Naive thymus-derived CD4-positive, alpha-beta T cell (primary cell): ENCODE measurements around the gene HOXA2. TPM values are rescaled to one million over a fixed set of nuclear protein-coding genes. Genes with fewer than 3 reads are reported as not detected.

ENCODE experiments used
- ATAC-seq: fragments of 150-1000 bp; cut with Tn5 transposase; 2 replicates; pipeline ENCODE4 v1.10.0; 2021; ENCODE audit warnings: mild to moderate bottlenecking, moderate library complexity
- CTCF ChIA-PET: fragments of 350-600 bp; sonication (Branson Sonifier 250); formaldehyde crosslinking; loops from one replicate; lab custom pipeline; 2021; ENCODE audit warnings: antibody characterized with exemption; lab: Charles Lee
- POLR2A ChIA-PET: fragments of 350-600 bp; sonication (Branson Sonifier 250); formaldehyde crosslinking; loops from one replicate; lab custom pipeline; 2021; ENCODE audit warnings: antibody characterized with exemption, inconsistent platforms; lab: Charles Lee
- DNase-seq, 9 donors: peaks; one replicate each; pipeline versions ENCODE4 v3.0.0 to v3.0.0-alpha.2; 2020 to 2022; ENCODE audit warnings: mixed read lengths in 1 of 9
- H3K27ac ChIP-seq: one replicate; pipeline ENCODE4 v1.7.0; 2013; ENCODE audit warnings: mild to moderate bottlenecking, low read depth, low read length, moderate library complexity
- H3K27me3 ChIP-seq, 2 donors: one replicate each; pipeline ENCODE4 v1.7.0; 2013; ENCODE audit warnings: low read length in 2 of 2, mild to moderate bottlenecking in 2 of 2, moderate library complexity in 2 of 2; ENCODE audit not compliant: control insufficient read depth in 2 of 2, insufficient read depth in 2 of 2
- H3K36me3 ChIP-seq, 3 experiments: 1 replicate in 2 of 3; 2 replicates in 1 of 3; pipeline ENCODE4 v1.7.0; 2013; ENCODE audit warnings: low read length in 3 of 3, mild to moderate bottlenecking in 3 of 3, moderate library complexity in 1 of 3; ENCODE audit not compliant: insufficient read depth in 3 of 3, control insufficient read depth in 2 of 3
- H3K4me1 ChIP-seq, 2 donors: one replicate each; pipeline ENCODE4 v1.7.0; 2013; ENCODE audit warnings: low read length in 2 of 2, mild to moderate bottlenecking in 2 of 2, moderate library complexity in 1 of 2; ENCODE audit not compliant: control insufficient read depth in 2 of 2, insufficient read depth in 2 of 2
- H3K4me3 ChIP-seq: 2 replicates; pipeline ENCODE4 v1.7.0; 2013; ENCODE audit warnings: mild to moderate bottlenecking, low read length
- H3K9me3 ChIP-seq, 3 experiments: 1 replicate in 2 of 3; 2 replicates in 1 of 3; pipeline ENCODE4 v1.7.0; 2013; ENCODE audit warnings: low read length in 3 of 3; ENCODE audit not compliant: control insufficient read depth in 2 of 3
- H3K27ac Mint-ChIP-seq, 9 donors: one replicate each; pipeline ENCODE4 v1.8.0; 2020 to 2022; ENCODE audit warnings: mixed read lengths in 9 of 9, mild to moderate bottlenecking in 8 of 9, moderate library complexity in 5 of 9, inconsistent platforms in 2 of 9
- H3K27me3 Mint-ChIP-seq, 5 donors: one replicate each; pipeline ENCODE4 v1.8.0; 2021 to 2022; ENCODE audit warnings: mixed read lengths in 5 of 5, mild to moderate bottlenecking in 1 of 5
- H3K36me3 Mint-ChIP-seq, 5 donors: one replicate each; pipeline ENCODE4 v1.8.0; 2020 to 2022; ENCODE audit warnings: mixed read lengths in 5 of 5, mild to moderate bottlenecking in 3 of 5, inconsistent platforms in 1 of 5
- H3K4me1 Mint-ChIP-seq, 7 donors: one replicate each; pipeline ENCODE4 v1.8.0; 2020 to 2022; ENCODE audit warnings: mixed read lengths in 7 of 7, mild to moderate bottlenecking in 3 of 7, inconsistent platforms in 1 of 7
- H3K4me3 Mint-ChIP-seq, 10 donors: one replicate each; pipeline ENCODE4 v1.8.0; 2020 to 2022; ENCODE audit warnings: mild to moderate bottlenecking in 10 of 10, mixed read lengths in 10 of 10, moderate library complexity in 6 of 10, inconsistent platforms in 2 of 10
- H3K9me3 Mint-ChIP-seq, 11 donors: one replicate each; pipeline ENCODE4 v1.8.0; 2020 to 2022; ENCODE audit warnings: mixed read lengths in 11 of 11, mild to moderate bottlenecking in 4 of 11, inconsistent platforms in 1 of 11, moderate library complexity in 1 of 11
- intact Hi-C, 2 donors: fragments of 100-400 bp; cut with micrococcal nuclease; formaldehyde crosslinking; loops; one replicate each; pipeline ENCODE4 v1.15.1; 2023
- polyA plus RNA-seq, 2 donors: library from polyadenylated mRNA; unstranded; fragments of 300-500 nt; fragmentation: Illumina TruSeq; gene quantifications; one replicate each; pipeline ENCODE4 v1.2.3, GENCODE V29; 2021
- total RNA-seq, 6 experiments: library from RNA in 5 of 6; stranded (reverse) in 5 of 6; gene quantifications; 1 replicate in 5 of 6; 2 replicates in 1 of 6; pipeline ENCODE4 v1.2.3 and lab custom pipeline; 2021 to 2026

HOXA2 gene
- total and polyA plus RNA-seq, 7 experiments from 2014 or later = not detected

- Histone ChIP-seq H3K4me1 (peaks cover 9 to 24% of the 10 kb centered on the region in 2 donors), H3K27me3 (peaks cover 3 to 9% of the 10 kb centered on the region in 2 donors), H3K9me3 (no peaks in the 10 kb centered on the region), H3K4me3 (peak overlapping the region; percentile 76), H3K27ac (no peak overlapping the region), H3K36me3 (peaks cover 0 to 5% (median 0%) of the 10 kb centered on the region in 3 experiments)
- H3K4me3 Mint-ChIP-seq = peak overlapping the region; percentile 79 to 94 (median 88)
- H3K27me3 Mint-ChIP-seq = peaks cover 84 to 94% (median 87%) of the 10 kb centered on the region in 5 donors
- ChIA-PET POLR2A (no interaction called here), CTCF (no interaction called here)
- ATAC-seq (peak; percentile 20), DNase-seq (no peak)
- H3K36me3 Mint-ChIP-seq = peaks cover 4 to 30% (median 20%) of the 10 kb centered on the region in 5 donors
- intact Hi-C loops = loop anchor here (2.0 to 5.0 kb wide), 8 partner anchors 34 to 1234 kb away; partner anchors contain the start of genes HOXA4 (in 2 of the 2), SKAP2 (in 2 of the 2) and HOXA7 (in 1 of the 2)
- H3K4me1 Mint-ChIP-seq = peaks cover 12 to 40% (median 30%) of the 10 kb centered on the region in 7 donors
- peaks cover 0 to 10% (median 0%) of the 10 kb centered on the region in 11 donors for H3K9me3 Mint-ChIP-seq
- peak overlapping the region in 3 of 9 donors; percentile 2 to 33 (median 25) for H3K27ac Mint-ChIP-seq
These were observed 5.5 kb downstream of the HOXA2 start for GRCh38 chr7:27096768-27097514.

GRCh38 chr7:27095897-27096767, 6.4 kb downstream of the HOXA2 start, which contains the start of gene HOXA1:
Gene HOXA1, minus strand, starts transcription at chr7:27096000. Its CDS starts 88 bp downstream, at chr7:27095912.
- DNase-seq (peak; percentile 44 to 72 (median 63)), ATAC-seq (peak; percentile 90)
- peak within 1 kb of the TSS in 4 of 9 donors; percentile 33 to 77 (median 66) for H3K27ac Mint-ChIP-seq
- H3K9me3 Mint-ChIP-seq = peaks cover 0 to 6% (median 0%) of the 10 kb centered on the region in 11 donors
- H3K36me3 Mint-ChIP-seq = peaks cover 4 to 24% (median 17%) of the 10 kb centered on the region in 5 donors
- peak within 1 kb of the TSS; percentile 57 for H3K27ac ChIP-seq
- peaks cover 3 to 9% of the 10 kb centered on the region in 2 donors for H3K27me3 ChIP-seq
- peaks cover 9 to 21% of the 10 kb centered on the region in 2 donors for H3K4me1 ChIP-seq
- H3K27me3 Mint-ChIP-seq = peaks cover 85 to 94% (median 87%) of the 10 kb centered on the region in 5 donors
- POLR2A ChIA-PET = no interaction called here
- peaks cover 0 to 5% (median 0%) of the 10 kb centered on the region in 3 experiments for H3K36me3 ChIP-seq
- H3K4me3 ChIP-seq = peak within 1 kb of the TSS; percentile 76
- intact Hi-C loops = loop anchor here (2.0 to 5.0 kb wide), 8 partner anchors 35 to 1233 kb away; partner anchors contain the start of genes HOXA4 (in 2 of the 2), SKAP2 (in 2 of the 2) and HOXA7 (in 1 of the 2)
- CTCF ChIA-PET = no interaction called here
- peaks cover 9 to 36% (median 30%) of the 10 kb centered on the region in 7 donors for H3K4me1 Mint-ChIP-seq
- peak within 1 kb of the TSS; percentile 79 to 94 (median 88) for H3K4me3 Mint-ChIP-seq
- H3K9me3 ChIP-seq = no peaks in the 10 kb centered on the region

DNA sequence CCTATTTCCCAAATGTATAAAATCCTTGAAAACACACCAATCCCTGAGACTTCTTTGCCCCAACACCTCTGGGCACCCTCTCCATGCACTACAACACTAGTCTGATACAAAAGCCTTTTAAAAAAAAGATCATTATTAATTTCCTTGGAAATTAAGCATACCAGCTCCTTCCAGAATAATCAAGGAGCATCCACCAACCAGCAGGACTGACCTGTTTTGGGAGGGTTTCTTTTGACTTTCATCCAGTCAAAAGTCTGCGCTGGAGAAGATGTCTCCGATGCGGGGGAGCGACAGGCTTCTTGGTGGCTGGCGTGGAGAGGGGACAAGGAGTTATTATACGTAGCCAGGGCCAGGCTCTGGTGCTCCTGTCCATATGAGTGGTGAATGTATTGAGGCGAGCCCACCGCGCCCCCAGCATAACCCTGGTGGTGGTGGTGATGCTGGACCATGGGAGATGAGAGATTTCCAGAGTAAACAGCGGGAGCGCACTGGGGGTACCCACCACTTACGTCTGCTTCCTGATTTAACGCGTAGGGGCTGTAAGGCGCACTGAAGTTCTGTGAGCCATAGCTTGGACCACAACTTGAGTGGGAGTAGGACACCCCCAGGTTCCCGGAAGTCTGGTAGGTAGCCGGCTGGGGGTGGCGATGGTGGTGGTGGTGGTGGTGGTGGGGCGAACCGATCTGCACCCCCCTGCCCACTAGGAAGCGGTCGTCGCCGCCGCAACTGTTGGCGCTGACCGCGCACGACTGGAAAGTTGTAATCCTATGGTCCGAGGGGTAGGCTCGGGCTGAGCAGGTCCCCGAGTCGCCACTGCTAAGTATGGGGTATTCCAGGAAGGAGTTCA, 7.2 kb downstream of the HOXA2 start:
- Histone ChIP-seq H3K4me1 (peaks cover 9 to 21% of the 10 kb centered on the region in 2 donors), H3K36me3 (peaks cover 0 to 5% (median 0%) of the 10 kb centered on the region in 3 experiments), H3K27me3 (peaks cover 9 to 14% of the 10 kb centered on the region in 2 donors), H3K4me3 (peak overlapping the region; percentile 76), H3K27ac (no peak overlapping the region), H3K9me3 (no peaks in the 10 kb centered on the region)
- ChIA-PET CTCF (no interaction called here), POLR2A (no interaction called here)
- DNase-seq (no peak), ATAC-seq (peak; percentile 4)
- intact Hi-C loops = loop anchor here (5.0 kb wide), 5 partner anchors 37 to 718 kb away; partner anchors contain the start of genes HOXA4 (in 1 of the 2), HOXA7 (in 1 of the 2) and SKAP2 (in 1 of the 2)
- H3K27ac Mint-ChIP-seq = peak overlapping the region in 4 of 9 donors; percentile 20 to 75 (median 66)
- H3K4me1 Mint-ChIP-seq = peaks cover 9 to 36% (median 30%) of the 10 kb centered on the region in 7 donors
- peak overlapping the region; percentile 79 to 94 (median 88) for H3K4me3 Mint-ChIP-seq
- H3K9me3 Mint-ChIP-seq = peaks cover 0 to 8% (median 0%) of the 10 kb centered on the region in 11 donors
- peaks cover 3 to 17% (median 10%) of the 10 kb centered on the region in 5 donors for H3K36me3 Mint-ChIP-seq
- peaks cover 83 to 94% (median 86%) of the 10 kb centered on the region in 5 donors for H3K27me3 Mint-ChIP-seq

DNA sequence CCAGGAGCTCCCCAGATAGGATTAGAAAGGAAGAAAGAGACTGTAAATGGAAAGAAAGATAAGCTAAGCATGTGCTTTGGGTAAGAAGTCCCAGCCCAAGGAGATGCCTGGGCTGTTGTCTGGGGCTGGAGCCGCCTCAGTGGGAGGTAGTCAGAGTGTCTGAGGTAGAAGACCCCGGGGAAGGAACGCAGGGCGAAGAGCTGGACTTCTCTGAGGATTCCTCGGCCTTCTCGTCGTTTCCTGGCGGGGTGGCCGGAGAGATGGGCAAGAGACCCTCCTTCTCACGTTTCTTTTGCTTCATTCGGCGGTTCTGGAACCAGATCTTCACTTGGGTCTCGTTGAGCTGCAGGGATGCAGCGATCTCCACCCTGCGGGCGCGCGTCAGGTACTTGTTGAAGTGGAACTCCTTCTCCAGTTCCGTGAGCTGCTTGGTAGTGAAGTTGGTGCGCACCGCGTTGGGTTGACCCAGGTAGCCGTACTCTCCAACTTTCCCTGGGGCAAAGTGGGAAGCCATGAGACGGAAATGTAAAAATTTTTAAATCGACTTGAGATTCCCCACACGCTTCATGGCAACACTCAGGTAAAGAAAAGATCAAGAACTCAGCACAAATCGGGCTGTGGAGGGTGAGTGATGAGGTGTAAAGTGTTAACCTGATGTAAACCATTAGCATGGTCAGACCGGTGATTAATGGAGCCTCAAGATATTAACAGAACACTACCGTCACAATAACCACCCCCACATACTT, 8.0 kb downstream of the HOXA2 start:
- ChIA-PET CTCF (interaction anchor here (0.6 kb wide), 1 partner anchor 9 kb away, joined by 9 read pairs; no protein-coding TSS in a partner anchor), POLR2A (no interaction called here)
- H3K27ac ChIP-seq = no peak overlapping the region
- H3K4me3 ChIP-seq = no peak overlapping the region
- peaks cover 0 to 5% (median 0%) of the 10 kb centered on the region in 3 experiments for H3K36me3 ChIP-seq
- H3K27me3 Mint-ChIP-seq = peaks cover 83 to 94% (median 86%) of the 10 kb centered on the region in 5 donors
- ATAC-seq (no peak), DNase-seq (no peak)
- H3K4me1 ChIP-seq = peaks cover 9 to 21% of the 10 kb centered on the region in 2 donors
- peaks cover 0 to 7% (median 0%) of the 10 kb centered on the region in 11 donors for H3K9me3 Mint-ChIP-seq
- H3K36me3 Mint-ChIP-seq = peaks cover 2 to 9% (median 7%) of the 10 kb centered on the region in 5 donors
- intact Hi-C loops = loop anchor here (5.0 kb wide), 6 partner anchors 38 to 717 kb away; partner anchors contain the start of genes EVX1 (in 1 of the 2), HOXA4 (in 1 of the 2), HOXA7 (in 1 of the 2) and SKAP2 (in 1 of the 2)
- H3K4me1 Mint-ChIP-seq = peaks cover 9 to 36% (median 30%) of the 10 kb centered on the region in 7 donors
- no peak overlapping the region for H3K27ac Mint-ChIP-seq
- peak overlapping the region; percentile 21 to 94 (median 88) for H3K4me3 Mint-ChIP-seq
- H3K9me3 ChIP-seq = no peaks in the 10 kb centered on the region
- H3K27me3 ChIP-seq = peaks cover 9 to 16% of the 10 kb centered on the region in 2 donors
